Left lobe of liver (tissue), 2 donors: Measurements from ENCODE around the gene WDR64. TPM values are rescaled to one million over a fixed set of nuclear protein-coding genes. Genes with fewer than 3 reads are reported as not detected.
"Not testable (repeated sequence)": the region's sequence is repeated elsewhere in the genome, so short reads cannot be mapped to it uniquely, and the experiment has no call there.

Source experiments
- ATAC-seq: fragments of 200-7000 bp; cut with Tn5 transposase; one replicate; pipeline ENCODE4 v1.9.1; 2020; ENCODE audit warnings: mild to moderate bottlenecking, moderate library complexity
- DNase-seq: peaks from one replicate; pipeline ENCODE4 v3.0.0-alpha.2; 2020; ENCODE audit warnings: low spot score
- total RNA-seq: library from RNA; stranded (reverse); gene quantifications from one replicate; pipeline ENCODE4 v1.2.1, GENCODE V29; 2021
- donor health status: DM: no; HTN: no; CAD: no; lungs with moderate emphysema.
- donor health status: DM: no; HTN: yes; CAD: no.

WDR64 gene
- total RNA-seq, 1 donor from 2014 or later = 0.40 TPM

DNA sequence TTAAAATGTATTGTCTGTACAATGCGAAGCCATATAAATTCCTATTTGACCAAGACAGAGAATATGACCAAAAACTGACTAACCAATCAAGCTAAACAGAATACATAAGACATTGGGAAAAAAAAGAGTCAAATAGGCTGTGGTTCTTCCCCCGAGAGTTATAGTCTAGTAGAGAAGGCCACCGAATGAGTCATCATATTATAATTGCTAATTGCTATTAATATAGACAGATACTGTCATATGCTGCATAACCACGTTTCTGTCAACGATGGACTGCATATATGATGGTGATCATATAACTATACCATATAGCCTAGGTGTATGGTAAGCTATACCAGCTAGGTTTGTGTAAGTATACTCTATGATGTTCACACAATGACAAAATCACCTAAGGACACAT is 82.5 kb downstream of the WDR64 start:
- DNase-seq (no peak), ATAC-seq (no peak)

DNA sequence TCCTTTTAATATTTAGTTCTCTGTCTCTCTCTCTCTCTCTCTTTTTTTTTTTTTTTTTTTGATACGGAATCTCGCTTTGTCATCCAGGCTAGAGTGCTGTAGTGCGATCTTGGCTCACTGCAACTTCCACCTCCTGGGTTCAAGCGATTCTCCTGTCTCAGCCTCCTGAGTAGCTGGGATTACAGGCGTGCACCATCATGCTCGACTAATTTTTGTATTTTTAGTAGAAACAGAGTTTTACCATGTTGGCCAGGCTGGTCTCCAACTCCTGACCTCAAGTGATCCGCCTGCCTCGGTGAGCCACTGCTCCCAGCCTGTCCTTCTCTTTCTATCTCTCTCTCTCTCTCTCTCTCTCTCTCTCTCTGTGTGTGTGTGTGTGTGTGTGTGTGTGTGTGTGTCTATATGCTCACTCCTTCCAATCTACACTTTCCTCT is 83.4 kb downstream of the WDR64 start:
- DNase-seq, ATAC-seq: not testable (repeated sequence)

DNA sequence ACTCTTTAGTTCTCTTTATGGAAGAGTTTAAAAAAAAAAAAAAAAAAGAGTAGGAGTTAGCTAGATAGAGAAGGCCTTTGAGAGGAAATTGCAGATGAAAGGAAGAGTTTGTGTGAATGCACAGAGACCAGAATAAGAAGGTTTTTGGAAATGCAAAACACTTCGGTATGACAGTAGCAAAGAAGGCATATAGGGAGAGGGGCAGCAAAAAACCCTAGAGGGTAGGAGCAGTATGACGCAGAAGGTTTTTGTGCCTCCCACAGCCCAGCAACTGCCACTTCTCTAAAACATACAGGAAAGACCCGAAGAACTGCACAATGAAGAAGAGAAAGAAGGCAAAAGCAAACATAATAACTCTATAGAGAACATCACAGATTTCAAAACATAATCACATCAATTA is 84.3 kb downstream of the WDR64 start:
- ATAC-seq (no peak), DNase-seq (no peak)

DNA sequence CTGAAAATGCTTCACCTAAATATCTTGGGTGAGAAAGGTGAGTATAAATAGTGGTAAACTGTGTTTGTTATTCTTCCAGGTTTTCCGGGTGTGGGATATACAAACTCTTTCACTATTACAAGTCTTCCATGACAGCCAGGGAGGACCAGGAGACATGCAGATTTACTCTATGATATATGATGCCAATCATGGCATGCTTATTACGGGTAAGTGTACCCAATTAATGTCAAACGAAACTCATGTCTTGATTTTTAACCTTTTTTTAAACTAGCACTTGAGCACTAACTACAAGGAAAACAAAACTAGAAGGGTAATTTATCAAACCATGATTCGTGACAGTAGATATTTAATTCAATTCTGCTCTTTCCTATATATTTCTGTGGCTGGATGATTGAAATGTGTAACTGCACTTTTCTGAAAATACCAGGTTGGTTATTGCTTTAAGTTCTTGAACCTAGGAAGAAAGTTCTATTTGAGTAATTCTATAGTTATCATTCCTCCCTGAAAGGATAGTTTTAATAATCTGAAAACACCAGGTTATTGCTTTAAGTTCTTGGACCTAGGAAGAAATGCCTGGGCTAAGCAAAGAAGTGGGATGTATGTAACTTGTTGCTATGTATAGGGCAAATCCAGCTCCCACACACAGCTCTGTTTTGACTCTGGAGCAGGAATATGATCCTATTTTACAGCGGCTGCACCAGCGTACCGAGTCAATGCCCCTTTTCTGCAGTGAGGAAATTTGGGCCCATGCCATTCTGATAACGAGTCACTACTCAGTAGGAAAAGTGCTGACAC is 86.4 kb downstream of the WDR64 start:
- ATAC-seq = no peak
- no peak for DNase-seq

DNA sequence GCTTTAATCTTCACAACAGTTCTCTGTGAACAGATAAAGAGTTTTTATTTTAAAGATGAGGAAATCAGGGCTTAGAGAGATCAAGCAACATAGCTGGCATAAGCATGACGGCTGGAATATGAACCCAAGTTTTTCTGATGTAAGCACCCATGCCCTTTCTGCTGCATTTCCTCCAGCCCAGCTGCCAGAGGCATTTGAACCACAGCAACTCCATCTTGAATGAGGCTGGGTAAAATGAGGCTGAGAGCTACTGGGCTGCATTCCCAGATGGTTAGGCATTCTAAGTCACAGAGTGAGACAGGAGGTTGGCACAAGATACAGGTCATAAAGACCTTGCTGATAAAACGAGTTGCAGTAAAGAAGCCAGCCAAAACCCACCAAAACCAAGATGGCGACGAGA is 90.0 kb downstream of the WDR64 start:
- ATAC-seq (no peak), DNase-seq (no peak)

DNA sequence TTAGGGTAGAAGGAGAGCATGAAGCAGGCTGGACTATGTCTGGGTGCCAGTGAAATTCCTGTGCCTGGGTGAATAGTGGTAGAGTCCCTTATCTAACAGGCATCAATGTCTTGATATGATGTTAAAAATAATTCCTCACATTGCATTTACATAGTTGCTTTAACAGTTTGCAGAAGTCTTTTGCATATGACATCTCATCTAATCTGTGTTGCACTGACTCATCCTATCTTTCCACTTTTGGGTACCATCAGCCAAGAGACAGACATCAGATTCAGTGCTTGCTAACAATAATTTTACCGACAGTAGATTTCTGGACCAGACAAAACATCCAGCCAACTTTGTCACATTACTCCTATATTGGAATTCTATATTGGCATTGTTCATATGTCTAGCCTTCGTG is 92.5 kb downstream of the WDR64 start:
- ATAC-seq (no peak), DNase-seq (no peak)

DNA sequence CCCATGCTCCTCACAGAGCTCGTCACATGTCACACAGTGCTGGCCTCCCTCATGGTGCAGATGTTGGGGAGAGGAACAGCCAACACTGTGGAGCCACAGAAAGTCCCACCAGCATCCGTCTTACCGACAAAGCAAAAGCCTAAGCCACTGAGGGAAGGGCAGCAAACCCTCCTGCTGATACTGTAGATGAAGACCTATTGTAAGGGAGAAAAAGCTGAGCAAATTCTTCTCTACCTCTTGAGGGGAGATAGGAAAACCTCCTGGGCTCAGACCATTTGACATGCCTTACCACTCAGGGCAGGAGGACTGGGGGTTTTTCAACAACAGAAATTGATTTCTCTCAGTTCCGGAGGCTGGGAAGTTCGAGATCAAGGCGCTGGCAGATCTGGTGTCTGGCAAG is 95.9 kb downstream of the WDR64 start:
- no peak for ATAC-seq
- no peak for DNase-seq

DNA sequence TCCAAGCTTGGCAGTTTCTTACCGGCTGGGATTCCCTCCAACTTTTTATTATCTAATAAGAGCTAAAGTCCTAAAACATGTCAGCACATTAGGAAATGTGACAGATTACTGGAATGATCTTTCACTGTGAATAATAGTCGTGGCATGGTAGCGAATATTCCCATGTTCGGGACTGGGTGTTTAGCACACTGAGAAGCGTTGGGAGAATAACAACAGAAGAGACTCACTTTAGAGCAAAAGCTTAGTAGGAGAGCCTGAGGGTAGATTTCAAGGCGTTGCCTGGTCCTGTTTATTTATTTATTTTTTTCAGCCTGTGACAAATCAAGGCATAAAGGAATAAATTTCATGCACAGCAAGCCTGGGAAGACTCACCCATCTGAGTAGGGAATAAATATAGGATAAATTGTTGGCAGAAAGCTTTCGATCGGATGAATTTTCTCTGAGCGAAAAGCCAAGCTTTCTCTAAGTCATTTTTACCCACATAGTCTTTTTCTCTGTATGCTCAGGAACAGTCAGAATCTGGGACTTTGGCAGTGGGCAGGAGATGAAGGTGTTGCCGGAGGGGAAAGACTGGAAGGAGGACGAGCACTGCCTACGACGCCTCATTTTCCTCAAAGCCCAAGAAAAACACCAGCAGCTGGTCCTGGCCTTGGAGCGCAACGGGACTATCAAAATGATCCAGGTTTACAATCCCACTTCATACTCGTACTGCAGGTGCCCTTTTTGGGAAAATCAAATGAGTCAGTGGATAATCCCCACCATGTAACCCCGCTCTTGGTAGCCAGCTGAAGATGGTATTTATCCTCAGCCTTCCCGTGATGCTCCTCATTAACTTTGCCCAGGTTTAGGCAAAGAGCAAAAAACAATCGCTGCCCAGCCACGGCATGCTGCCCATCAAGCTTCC is 97.2 kb downstream of the WDR64 start:
- ATAC-seq = no peak
- DNase-seq = no peak

DNA sequence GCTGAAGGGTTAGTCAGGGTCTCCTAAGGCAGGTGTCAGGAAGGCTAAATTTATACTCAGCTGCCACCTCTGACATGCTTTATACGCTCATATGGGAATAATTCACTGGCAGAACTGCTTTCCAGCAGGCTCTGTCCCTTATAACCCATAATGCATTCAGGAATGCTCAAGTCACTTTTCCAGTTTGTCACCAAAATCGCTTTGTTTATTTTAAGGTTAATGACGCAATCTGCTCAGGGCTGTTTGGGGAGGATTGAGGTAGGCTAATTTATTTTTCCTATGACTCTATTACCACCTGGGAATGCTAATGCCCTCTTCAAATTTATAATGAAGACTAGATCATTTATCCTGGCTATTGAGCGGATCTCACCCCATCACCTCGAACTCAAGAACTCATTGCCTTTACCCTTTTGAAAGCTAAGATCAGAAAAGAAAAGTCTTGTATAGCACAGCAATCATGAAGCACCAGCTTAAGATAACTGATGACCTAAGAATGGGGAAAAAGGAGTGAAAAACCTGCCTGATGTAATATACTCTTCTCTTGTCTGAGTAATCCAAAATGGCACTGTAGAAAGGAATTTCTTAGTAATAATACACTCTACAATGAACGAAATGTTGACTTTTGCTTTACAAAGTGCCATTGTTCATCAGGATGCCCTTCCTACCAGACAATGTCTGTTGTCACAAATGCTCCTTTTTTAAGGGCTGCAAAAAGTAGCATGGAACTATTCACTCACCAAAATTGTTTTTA is 98.0 kb downstream of the WDR64 start:
- no peak for ATAC-seq
- no peak for DNase-seq

DNA sequence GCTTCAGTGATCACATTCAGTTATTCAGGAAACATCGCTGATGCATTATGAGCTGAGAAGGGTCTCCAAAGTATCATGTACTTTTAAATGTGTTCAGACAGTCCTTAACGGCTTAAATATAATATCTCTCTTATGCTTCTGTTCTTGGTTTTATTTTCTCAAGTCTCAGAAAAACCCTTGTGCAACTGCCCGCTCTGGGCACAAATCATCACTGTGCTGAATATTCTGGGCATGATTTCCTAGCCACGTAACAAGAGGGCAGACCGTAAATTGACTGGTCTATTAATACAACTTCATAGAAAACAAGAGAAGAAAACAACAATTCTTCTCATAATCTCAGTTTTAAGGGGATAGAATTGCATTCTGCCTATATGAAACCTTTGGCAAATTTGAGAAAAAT is 99.4 kb downstream of the WDR64 start:
- DNase-seq (no peak), ATAC-seq (no peak)

DNA sequence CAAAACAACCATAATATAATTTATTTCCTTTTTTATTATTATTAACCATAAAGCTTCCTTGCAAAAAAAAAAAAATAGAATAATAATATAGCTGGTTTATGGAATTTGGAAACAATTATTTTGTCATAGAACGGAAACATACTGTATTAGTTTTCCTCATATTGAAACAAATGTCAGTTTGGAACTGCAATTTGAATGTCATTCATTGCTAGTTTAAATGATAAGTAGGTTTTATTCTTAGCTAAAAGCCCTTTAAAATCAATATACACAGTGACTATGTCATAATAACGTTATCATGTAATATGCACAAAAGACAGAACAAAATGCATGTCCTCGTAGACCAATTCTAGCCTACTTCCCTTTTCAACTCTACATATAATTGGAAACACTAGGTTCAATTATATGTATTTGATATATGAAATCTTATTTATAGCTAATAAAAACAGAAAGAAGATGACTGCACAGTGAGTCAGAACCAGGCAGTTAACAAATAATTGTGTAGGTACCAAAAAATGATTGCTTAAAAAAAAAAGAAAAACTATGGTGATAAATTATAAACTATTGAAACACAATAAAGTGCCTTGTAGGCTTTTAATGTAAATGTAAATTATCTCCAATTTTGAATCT is 110.7 kb downstream of the WDR64 start:
- no peak for ATAC-seq
- DNase-seq = no peak

DNA sequence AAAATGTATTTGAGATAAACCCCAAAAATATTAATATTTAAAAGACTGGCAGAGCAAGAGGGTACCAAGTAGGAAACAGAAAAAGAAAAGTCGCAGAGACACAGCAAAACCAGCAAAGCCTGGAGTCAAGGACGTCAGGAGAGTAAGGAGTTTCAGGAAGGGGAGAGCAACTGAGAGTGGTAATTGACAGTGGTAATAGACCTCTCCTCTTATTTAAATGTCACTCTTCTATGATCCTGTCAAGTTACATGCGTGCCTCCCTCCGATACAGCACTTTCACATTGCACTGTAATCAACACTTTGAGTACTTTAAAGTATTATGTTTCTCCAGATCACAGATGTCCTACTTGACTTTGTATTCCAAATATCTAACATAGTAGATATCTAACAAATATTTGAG is 113.3 kb downstream of the WDR64 start:
- no peak for ATAC-seq
- no peak for DNase-seq

DNA sequence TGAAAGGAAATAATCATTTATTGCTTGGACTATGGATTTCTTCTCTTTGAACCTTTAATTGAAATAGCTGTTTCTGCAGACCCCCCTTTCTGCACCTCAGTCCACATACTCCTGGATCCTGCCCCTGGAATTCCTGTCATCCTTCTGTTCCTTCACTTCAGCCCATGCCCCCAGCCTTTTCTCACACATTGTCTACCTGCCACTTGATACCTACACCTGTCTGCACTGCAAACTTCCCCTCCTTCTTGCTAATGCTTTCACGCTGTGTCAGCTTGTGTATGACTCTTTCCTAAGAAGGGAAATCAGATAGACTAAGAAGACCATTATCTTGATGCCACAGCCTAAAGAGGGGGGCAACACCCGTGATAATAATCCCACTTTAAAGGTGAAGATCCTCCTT is 115.7 kb downstream of the WDR64 start:
- ATAC-seq (no peak), DNase-seq (no peak)

DNA sequence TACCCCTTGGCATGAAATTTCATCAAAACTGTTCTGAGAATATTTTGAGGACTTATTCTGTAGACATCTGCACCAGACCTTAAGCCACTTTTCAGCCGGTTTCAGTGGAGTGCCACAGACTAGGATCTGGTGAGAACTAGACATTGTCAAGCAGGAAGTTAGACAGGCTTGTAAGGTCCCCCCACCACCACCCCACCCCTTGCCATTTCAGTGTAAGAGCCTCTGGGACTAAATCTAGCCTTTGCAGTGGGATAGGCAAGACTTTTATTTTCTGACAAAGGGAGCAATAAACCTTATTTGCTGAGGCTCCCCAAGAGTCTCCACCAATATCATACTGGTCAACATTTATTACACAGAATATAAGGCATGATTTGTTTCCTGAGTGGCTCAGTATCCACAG is 118.0 kb downstream of the WDR64 start:
- ATAC-seq (no peak), DNase-seq (no peak)

DNA sequence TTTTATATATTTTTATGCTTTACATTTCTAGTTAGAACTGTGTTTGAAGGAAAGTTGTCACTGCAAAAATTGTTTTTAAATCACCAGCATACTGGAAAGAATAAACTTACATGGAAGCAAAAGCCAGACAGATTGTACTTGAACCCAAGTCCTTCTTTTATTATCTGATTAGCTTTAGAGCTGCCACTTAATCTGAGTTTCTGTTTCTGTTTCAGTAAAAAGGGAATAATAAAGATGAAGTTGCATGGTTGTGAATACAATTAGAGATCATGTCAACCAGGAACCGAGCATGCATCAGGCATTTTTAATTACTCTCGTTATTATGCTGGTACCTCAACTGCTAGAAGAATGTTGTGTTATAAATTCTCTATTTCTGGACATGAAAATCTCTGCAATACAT is 119.0 kb downstream of the WDR64 start:
- no peak for DNase-seq
- no peak for ATAC-seq

DNA sequence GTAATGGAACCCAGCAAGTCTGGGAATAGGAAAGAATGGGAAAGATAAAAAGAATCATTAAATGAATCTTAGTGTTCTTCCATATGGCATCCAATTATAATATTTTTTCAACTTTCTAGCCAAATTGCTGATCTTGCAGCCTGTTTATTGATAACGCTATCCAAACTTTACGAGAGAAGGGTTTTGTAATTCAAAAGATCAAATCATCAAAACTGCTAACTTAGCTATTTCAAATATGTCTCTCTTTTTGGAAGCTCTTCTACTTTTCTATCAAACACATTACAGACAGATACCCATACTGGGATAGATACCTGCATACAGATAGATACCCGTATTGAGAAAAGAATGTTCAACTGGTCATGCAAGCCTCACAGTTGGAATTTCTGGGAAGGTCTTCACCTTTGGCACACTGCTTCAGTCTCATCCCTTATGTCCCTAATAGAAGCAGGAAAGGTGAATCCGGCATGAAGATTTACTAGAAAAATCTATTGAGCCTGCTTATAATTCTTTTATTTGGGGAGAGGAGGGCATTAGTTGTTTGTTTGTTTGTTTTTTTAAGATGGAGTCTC is 120.9 kb downstream of the WDR64 start:
- ATAC-seq (no peak), DNase-seq (no peak)

DNA sequence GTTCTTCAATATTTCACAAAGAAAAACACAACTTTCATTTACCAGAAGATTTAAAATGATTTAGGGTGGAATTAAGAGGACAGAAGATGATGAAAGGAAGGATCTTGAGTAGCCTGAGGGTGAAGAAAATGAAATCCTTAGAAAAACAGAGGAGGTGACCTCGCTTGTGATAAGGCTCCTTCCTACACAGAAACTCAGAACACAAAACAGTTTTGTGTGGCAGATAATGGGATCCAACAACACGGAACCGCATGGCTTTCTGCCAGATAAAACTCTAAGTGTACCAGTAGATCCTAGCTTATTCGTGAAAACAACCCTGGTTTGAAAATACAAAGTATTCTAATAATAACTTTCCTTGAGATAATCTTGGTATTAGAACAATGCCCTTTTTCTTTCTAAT is 121.9 kb downstream of the WDR64 start:
- DNase-seq (no peak), ATAC-seq (no peak)

DNA sequence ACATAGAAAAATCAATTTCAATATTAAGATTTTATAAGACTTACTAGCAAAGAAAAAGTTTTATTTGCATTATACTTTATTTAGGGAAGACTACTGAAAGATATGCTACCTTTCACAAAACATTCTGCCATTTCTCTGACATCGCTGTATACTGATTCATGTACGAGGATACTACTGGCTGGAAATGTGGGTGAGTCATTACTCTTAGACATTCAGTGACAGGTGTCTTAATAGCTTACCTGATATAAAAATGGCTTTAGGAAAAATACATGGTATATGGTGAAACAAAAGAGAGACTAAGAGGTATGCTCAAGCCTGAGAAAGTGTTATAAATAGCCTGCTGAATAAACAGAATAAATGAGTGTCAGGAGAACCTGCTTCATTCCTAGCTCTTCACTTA is 122.9 kb downstream of the WDR64 start:
- ATAC-seq (no peak), DNase-seq (no peak)

DNA sequence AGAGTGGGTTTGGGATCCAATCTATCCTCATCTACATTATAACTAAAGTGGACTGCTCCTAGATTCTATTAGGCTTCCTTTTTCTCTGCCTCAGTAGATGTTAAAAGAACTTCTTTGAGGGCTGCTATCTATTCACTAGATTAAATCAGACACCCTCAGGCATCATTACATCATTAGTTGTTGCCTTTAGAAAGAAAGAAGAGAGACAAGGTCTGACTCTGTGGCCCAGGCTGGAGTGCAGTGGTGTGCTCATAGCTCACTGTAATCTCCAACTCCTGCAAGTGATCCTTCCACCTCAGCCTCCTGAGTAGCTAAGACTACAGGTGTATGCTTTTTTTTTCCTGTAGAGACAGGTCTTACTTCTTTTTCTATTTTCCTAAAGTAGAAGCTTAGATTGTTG is 124.8 kb downstream of the WDR64 start:
- ATAC-seq (no peak), DNase-seq (no peak)

DNA sequence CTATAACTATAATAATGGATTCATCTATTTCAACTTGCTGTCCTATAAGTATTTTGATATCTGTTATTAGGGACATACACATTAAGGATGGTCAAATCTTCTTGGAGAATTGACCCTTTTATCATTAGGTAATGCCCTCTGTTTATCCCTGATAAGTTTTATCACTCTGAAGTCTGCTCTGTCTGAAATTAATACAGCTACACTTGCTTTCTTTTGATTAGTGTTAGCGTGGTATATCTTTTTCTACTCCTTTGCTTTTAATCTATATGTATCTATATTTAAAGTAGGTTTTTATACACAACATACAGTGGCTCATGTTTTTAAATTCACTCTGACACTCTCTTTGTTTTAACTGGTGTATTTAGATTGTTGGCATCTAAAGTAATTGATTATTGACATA is 126.0 kb downstream of the WDR64 start:
- ATAC-seq = no peak

DNA sequence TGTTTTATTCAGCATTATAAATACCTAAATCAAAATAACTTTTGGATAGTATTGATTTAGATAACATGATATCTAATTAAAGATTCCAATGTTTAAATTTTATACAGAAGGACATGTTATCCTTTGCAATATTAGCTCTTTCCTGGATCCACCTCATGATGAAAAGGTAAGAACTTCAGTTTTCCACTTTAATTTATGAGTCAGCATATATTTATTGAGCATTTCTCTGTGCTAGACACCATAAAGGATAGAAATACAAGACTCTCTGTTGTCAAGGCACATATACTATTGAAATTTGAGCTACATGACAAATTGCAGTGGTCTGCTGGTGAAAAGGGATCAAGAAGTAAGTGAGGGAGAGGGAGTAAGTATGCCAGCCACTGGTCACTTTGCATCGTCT is 127.8 kb downstream of the WDR64 start:
- DNase-seq (no peak), ATAC-seq (no peak)

More for the DNA sequence above, 126.0 kb downstream of the WDR64 start:
- DNase-seq = no peak
